ENCODE results near the gene MRPL37.

MRPL37 gene

DNA sequence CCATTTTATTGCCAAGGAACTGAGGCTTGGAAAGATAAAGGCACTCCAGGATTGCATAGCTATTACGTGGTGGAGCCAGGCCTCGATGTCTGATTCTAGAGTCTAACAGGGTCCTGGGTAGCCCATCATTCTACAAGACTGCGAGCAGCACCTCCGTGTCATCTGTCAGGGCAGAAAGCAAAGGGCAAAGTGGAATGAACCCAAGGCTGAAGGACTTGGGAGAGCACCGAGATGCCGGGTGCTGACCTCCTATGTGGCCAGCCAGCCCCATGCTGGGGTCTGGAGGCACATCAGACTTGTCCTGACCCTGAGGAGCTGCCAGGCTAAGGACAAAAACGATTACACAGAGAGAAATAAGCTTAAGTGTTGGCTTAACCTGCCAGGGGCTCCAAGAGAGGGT, 62.3 kb downstream of the MRPL37 start:
- Histone ChIP-seq H4K20me1 (ENCODE audit: insufficient read depth, low read length) (no peaks in the 10 kb centered on the region), H2AFZ (ENCODE audit: low read depth, low read length) (no peak overlapping the region), H3K36me3 (replicated peaks; ENCODE audit: low read depth, low read length) (no peaks in the 10 kb centered on the region), H3K27ac (ENCODE audit: low read length) (no peak overlapping the region), H3K4me3 (ENCODE audit: low read length) (no peak overlapping the region), H3K4me1 (ENCODE audit: low read length) (no peaks in the 10 kb centered on the region), H3K79me2 (ENCODE audit: low read length) (no peaks in the 10 kb centered on the region), H3K9me3 (ENCODE audit: insufficient read depth, low read length) (no peaks in the 10 kb centered on the region), H3K27me3 (ENCODE audit: low read depth, low read length) (no peaks in the 10 kb centered on the region), H3K9ac (ENCODE audit: low read length) (no peak overlapping the region), H3K4me2 (ENCODE audit: low read length) (no peak overlapping the region)
- TF ChIP-seq, protein P1, sequence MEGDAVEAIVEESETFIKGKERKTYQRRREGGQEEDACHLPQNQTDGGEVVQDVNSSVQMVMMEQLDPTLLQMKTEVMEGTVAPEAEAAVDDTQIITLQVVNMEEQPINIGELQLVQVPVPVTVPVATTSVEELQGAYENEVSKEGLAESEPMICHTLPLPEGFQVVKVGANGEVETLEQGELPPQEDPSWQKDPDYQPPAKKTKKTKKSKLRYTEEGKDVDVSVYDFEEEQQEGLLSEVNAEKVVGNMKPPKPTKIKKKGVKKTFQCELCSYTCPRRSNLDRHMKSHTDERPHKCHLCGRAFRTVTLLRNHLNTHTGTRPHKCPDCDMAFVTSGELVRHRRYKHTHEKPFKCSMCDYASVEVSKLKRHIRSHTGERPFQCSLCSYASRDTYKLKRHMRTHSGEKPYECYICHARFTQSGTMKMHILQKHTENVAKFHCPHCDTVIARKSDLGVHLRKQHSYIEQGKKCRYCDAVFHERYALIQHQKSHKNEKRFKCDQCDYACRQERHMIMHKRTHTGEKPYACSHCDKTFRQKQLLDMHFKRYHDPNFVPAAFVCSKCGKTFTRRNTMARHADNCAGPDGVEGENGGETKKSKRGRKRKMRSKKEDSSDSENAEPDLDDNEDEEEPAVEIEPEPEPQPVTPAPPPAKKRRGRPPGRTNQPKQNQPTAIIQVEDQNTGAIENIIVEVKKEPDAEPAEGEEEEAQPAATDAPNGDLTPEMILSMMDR (IDR thresholded peaks at IDR 0.05; ENCODE audit: low read depth, low read length), result no peak
- TF ChIP-seq EZH2phosphoT487 (IDR thresholded peaks at IDR 0.05; ENCODE audit: low read depth), result no peak

DNA sequence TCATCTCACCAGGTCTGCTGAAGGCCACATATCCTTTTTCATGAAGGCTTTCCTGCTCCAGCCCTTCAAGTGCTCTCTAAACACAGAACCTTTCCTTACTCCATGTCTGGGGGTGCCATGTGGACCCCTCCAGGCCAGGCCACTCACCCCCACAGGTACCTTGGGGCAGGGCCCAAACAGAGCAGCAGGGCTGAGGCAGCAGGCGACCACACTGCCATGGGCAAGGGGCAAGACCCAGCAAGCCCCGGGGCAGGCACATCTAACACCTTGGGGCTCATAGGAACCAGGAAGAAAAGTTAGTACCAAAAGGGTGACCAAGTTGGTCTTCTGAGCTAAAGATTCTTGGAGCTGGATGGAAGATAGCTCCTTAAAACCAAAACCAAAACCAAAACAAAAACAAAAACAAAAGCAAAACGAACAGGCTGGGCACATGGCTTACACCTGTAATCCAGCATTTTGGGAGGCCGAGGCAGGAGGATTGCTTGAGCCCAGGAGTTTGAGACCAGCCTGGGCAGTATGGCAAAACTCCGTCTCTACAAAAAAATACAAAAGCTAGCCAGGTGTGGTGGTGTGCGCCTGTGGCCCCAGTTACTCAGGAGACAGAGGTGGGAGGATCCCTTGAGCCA, 63.7 kb downstream of the MRPL37 start:
- Histone ChIP-seq H2AFZ (ENCODE audit: low read depth, low read length) (no peak overlapping the region), H3K27me3 (ENCODE audit: low read depth, low read length) (no peaks in the 10 kb centered on the region), H3K79me2 (ENCODE audit: low read length) (no peaks in the 10 kb centered on the region), H3K4me2 (ENCODE audit: low read length) (no peak overlapping the region), H3K4me1 (ENCODE audit: low read length) (no peaks in the 10 kb centered on the region), H3K9me3 (ENCODE audit: insufficient read depth, low read length) (no peaks in the 10 kb centered on the region), H3K36me3 (replicated peaks; ENCODE audit: low read depth, low read length) (no peaks in the 10 kb centered on the region), H3K9ac (ENCODE audit: low read length) (no peak overlapping the region), H3K27ac (ENCODE audit: low read length) (no peak overlapping the region), H3K4me3 (ENCODE audit: low read length) (no peak overlapping the region), H4K20me1 (ENCODE audit: insufficient read depth, low read length) (no peaks in the 10 kb centered on the region)
- TF ChIP-seq, protein P1 (IDR thresholded peaks at IDR 0.05; ENCODE audit: low read depth, low read length), result no peak

DNA sequence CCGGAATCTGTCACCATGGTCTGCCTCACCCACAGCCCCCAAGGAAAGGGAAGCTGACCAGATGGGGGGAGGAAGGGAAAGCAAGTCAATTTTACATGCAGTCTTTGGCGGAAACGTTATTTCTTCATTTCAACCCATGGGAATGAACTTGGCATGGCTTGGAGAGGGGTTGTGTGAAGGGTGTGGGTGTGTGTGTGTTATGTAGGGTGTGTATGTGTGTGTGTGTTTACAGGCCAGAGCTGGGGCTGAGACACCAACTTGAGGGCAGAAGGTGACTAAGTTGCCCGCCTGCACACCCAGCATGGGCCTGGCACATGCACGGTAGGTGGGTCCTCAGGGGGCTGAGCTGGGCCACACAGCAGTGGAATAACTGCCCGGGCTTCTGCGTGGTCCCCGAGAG, 65.2 kb downstream of the MRPL37 start:
- H3K36me3 ChIP-seq (replicated peaks; ENCODE audit: low read depth, low read length), result no peaks in the 10 kb centered on the region

DNA sequence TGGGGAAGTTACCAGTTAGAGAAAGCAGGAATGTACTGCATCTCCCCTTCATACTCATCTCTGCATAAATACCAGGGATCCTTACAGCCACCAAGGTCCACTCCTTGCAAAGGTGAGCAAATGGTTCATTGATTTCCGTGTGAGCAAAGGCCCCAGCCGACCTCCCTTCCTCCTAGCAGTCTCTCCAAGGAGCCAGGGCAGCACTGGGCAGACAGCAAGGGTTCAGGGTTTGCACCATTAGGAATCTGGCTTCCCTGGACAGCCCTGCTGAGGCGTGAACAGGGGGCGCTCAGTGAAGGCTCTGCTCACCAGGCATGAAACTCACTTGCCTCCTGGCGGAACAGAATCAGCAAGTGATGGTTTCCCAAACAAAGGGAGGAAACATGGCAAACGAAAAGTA, 65.7 kb downstream of the MRPL37 start:
- Histone ChIP-seq H3K27ac (ENCODE audit: low read length) (no peak overlapping the region), H2AFZ (ENCODE audit: low read depth, low read length) (no peak overlapping the region), H3K79me2 (ENCODE audit: low read length) (no peaks in the 10 kb centered on the region), H3K27me3 (ENCODE audit: low read depth, low read length) (no peaks in the 10 kb centered on the region), H3K36me3 (replicated peaks; ENCODE audit: low read depth, low read length) (no peaks in the 10 kb centered on the region), H3K9me3 (ENCODE audit: insufficient read depth, low read length) (no peaks in the 10 kb centered on the region), H3K4me3 (ENCODE audit: low read length) (no peak overlapping the region), H3K4me1 (ENCODE audit: low read length) (no peaks in the 10 kb centered on the region), H4K20me1 (ENCODE audit: insufficient read depth, low read length) (no peaks in the 10 kb centered on the region), H3K9ac (ENCODE audit: low read length) (no peak overlapping the region), H3K4me2 (ENCODE audit: low read length) (no peak overlapping the region)
- TF ChIP-seq, protein P1 (IDR thresholded peaks at IDR 0.05; ENCODE audit: low read depth, low read length), result no peak
- no peak for TF ChIP-seq EZH2phosphoT487 (IDR thresholded peaks at IDR 0.05; ENCODE audit: low read depth)

More for the DNA sequence above, 65.2 kb downstream of the MRPL37 start:
- H3K4me2 ChIP-seq (ENCODE audit: low read length), result no peak overlapping the region
- no peak overlapping the region for H3K9ac ChIP-seq (ENCODE audit: low read length)
- no peaks in the 10 kb centered on the region for H3K9me3 ChIP-seq (ENCODE audit: insufficient read depth, low read length)
- H3K79me2 ChIP-seq (ENCODE audit: low read length), result no peaks in the 10 kb centered on the region
- H3K27me3 ChIP-seq (ENCODE audit: low read depth, low read length), result no peaks in the 10 kb centered on the region
- no peak overlapping the region for H3K27ac ChIP-seq (ENCODE audit: low read length)
- TF ChIP-seq, protein P1 (IDR thresholded peaks at IDR 0.05; ENCODE audit: low read depth, low read length), result no peak
- no peak for TF ChIP-seq EZH2phosphoT487 (IDR thresholded peaks at IDR 0.05; ENCODE audit: low read depth)
- H2AFZ ChIP-seq (ENCODE audit: low read depth, low read length), result no peak overlapping the region
- H3K4me1 ChIP-seq (ENCODE audit: low read length), result no peaks in the 10 kb centered on the region
- H3K4me3 ChIP-seq (ENCODE audit: low read length), result no peak overlapping the region
- no peaks in the 10 kb centered on the region for H4K20me1 ChIP-seq (ENCODE audit: insufficient read depth, low read length)

Measured in OCI-LY3 (cell line).